CMK (cell line): ENCODE data around the gene PPP1R12C.

ENCODE experiments used
- DNase-seq: peaks from one replicate; pipeline ENCODE4 v3.0.0-alpha.2; 2010; ENCODE audit warnings: low read depth

The PPP1R12C gene

GRCh38 chr19:55090564-55090963, 26.9 kb downstream of the PPP1R12C start:
- no peak for DNase-seq

- no peak for DNase-seq
These were observed 28.0 kb downstream of the PPP1R12C start for GRCh38 chr19:55089342-55089944.

- no peak for DNase-seq
These were observed 28.7 kb downstream of the PPP1R12C start for GRCh38 chr19:55088543-55089341.

- no peak for DNase-seq
These were observed 29.4 kb downstream of the PPP1R12C start for GRCh38 chr19:55088021-55088451.

- no peak for DNase-seq
These were observed 29.9 kb downstream of the PPP1R12C start for GRCh38 chr19:55087542-55087901.

GRCh38 chr19:55086730-55087541, 30.5 kb downstream of the PPP1R12C start:
- no peak for DNase-seq

GRCh38 chr19:55085923-55086715, 31.3 kb downstream of the PPP1R12C start:
- no peak for DNase-seq

- DNase-seq: no peak
These were observed 33.0 kb downstream of the PPP1R12C start for GRCh38 chr19:55084416-55084815.

GRCh38 chr19:55083004-55083850, 34.2 kb downstream of the PPP1R12C start:
- no peak for DNase-seq

- peak; percentile 90 for DNase-seq
These were observed 35.2 kb downstream of the PPP1R12C start for GRCh38 chr19:55082020-55082851.

GRCh38 chr19:55081770-55082019, 35.7 kb downstream of the PPP1R12C start:
- DNase-seq: no peak

GRCh38 chr19:55080968-55081769, 36.3 kb downstream of the PPP1R12C start:
- peak; percentile 91 for DNase-seq

- DNase-seq: peak; percentile 84
These were observed 37.1 kb downstream of the PPP1R12C start for GRCh38 chr19:55080121-55080967.

- no peak for DNase-seq
These were observed 37.9 kb downstream of the PPP1R12C start for GRCh38 chr19:55079400-55080038.

GRCh38 chr19:55078996-55079395, 38.4 kb downstream of the PPP1R12C start:
- DNase-seq: no peak

GRCh38 chr19:55077106-55077505, 40.3 kb downstream of the PPP1R12C start:
- no peak for DNase-seq

GRCh38 chr19:55076321-55076720, 41.1 kb downstream of the PPP1R12C start:
- DNase-seq: no peak

GRCh38 chr19:55075371-55075998, 42.0 kb downstream of the PPP1R12C start, which contains the start of gene EPS8L1:
EPS8L1 (plus strand) TSS chr19:55075869; CDS start chr19:55076445, 576 bp downstream.
- DNase-seq: no peak
